RWPE2 (cell line): Measurements from ENCODE around the gene LIN7A.
A peak's percentile ranks its signal among the peaks of the same experiment; 100 is the strongest.

Experiments
- ATAC-seq: fragments of 200-7000 bp; cut with Tn5 transposase; 3 replicates; pipeline ENCODE4 v1.9.1; 2021; ENCODE audit warnings: low read depth
- DNase-seq: peaks from one replicate; pipeline ENCODE4 v3.0.0-alpha.2; 2020; ENCODE audit warnings: low spot score
- H3K27ac ChIP-seq: fragments of 450-650 bp; 2 replicates; pipeline ENCODE4 v1.5.1; 2017; ENCODE audit warnings: mild to moderate bottlenecking; ENCODE audit not compliant: poor library complexity, severe bottlenecking
- H3K27me3 ChIP-seq: fragments of 250-450 bp; sonication (Bioruptor Pico); 2 replicates; pipeline ENCODE4 v1.5.1; 2021; ENCODE audit warnings: mild to moderate bottlenecking, moderate library complexity; ENCODE audit not compliant: insufficient read depth, poor library complexity, severe bottlenecking
- H3K36me3 ChIP-seq: fragments of 250-450 bp; sonication (Bioruptor Pico); 2 replicates; pipeline ENCODE4 v1.5.1; 2020; ENCODE audit warnings: low read depth, mild to moderate bottlenecking, moderate library complexity
- H3K4me1 ChIP-seq: fragments of 250-450 bp; sonication (Bioruptor Pico); 2 replicates; pipeline ENCODE4 v1.5.1; 2021; ENCODE audit warnings: mild to moderate bottlenecking, moderate library complexity; ENCODE audit not compliant: insufficient read depth, poor library complexity, severe bottlenecking
- H3K4me3 ChIP-seq: fragments of 250-450 bp; sonication (Bioruptor Pico); 2 replicates; pipeline ENCODE4 v1.5.1; 2021; ENCODE audit warnings: mild to moderate bottlenecking, moderate library complexity; ENCODE audit not compliant: severe bottlenecking
- H3K9me3 ChIP-seq: fragments of 250-450 bp; sonication (Bioruptor Pico); 2 replicates; pipeline ENCODE4 v1.5.1; 2021; ENCODE audit warnings: mild to moderate bottlenecking, moderate library complexity; ENCODE audit not compliant: severe bottlenecking
- CTCF ChIP-seq: fragments of 450-650 bp; IDR thresholded peaks from one replicate; pipeline ENCODE4 v1.5.1; 2017; ENCODE audit warnings: mild to moderate bottlenecking, moderate library complexity; ENCODE audit not compliant: poor library complexity, severe bottlenecking

The LIN7A gene

GRCh38 chr12:80925237-80925636, 12.5 kb downstream of the LIN7A start:
- ATAC-seq (no peak), DNase-seq (no peak)
- Histone ChIP-seq H3K4me1 (no peaks in the 10 kb centered on the region), H3K9me3 (no peaks in the 10 kb centered on the region), H3K27ac (no peak overlapping the region), H3K27me3 (no peaks in the 10 kb centered on the region), H3K36me3 (no peaks in the 10 kb centered on the region), H3K4me3 (no peak overlapping the region)
- no peak for TF ChIP-seq CTCF

GRCh38 chr12:80924437-80924836, 13.3 kb downstream of the LIN7A start:
- H3K27ac ChIP-seq: no peak overlapping the region
- DNase-seq (no peak), ATAC-seq (no peak)
- no peaks in the 10 kb centered on the region for H3K4me1 ChIP-seq
- TF ChIP-seq CTCF: no peak
- H3K4me3 ChIP-seq: no peak overlapping the region
- no peaks in the 10 kb centered on the region for H3K27me3 ChIP-seq
- H3K9me3 ChIP-seq: no peaks in the 10 kb centered on the region
- H3K36me3 ChIP-seq: no peaks in the 10 kb centered on the region

GRCh38 chr12:80920006-80920405, 17.7 kb downstream of the LIN7A start:
- Histone ChIP-seq H3K27ac (no peak overlapping the region), H3K9me3 (no peaks in the 10 kb centered on the region), H3K4me3 (no peak overlapping the region), H3K27me3 (no peaks in the 10 kb centered on the region), H3K4me1 (no peaks in the 10 kb centered on the region), H3K36me3 (no peaks in the 10 kb centered on the region)
- TF ChIP-seq CTCF: no peak
- ATAC-seq (no peak), DNase-seq (no peak)

- DNase-seq (no peak), ATAC-seq (no peak)
- H3K27me3 ChIP-seq: peaks cover 3% of the 10 kb centered on the region
- no peak overlapping the region for H3K27ac ChIP-seq
- H3K9me3 ChIP-seq: no peaks in the 10 kb centered on the region
- peaks cover 2% of the 10 kb centered on the region for H3K4me1 ChIP-seq
- no peak overlapping the region for H3K4me3 ChIP-seq
- TF ChIP-seq CTCF: no peak
- no peaks in the 10 kb centered on the region for H3K36me3 ChIP-seq
Observed at GRCh38 chr12:80917651-80918050, 20.1 kb downstream of the LIN7A start.

- H3K27ac ChIP-seq: no peak overlapping the region
- peaks cover 3% of the 10 kb centered on the region for H3K27me3 ChIP-seq
- H3K4me3 ChIP-seq: no peak overlapping the region
- DNase-seq: no peak
- 0 out of 3 replicates have a peak, but pooled peaks have one; percentile 23 for ATAC-seq
- H3K36me3 ChIP-seq: no peaks in the 10 kb centered on the region
- TF ChIP-seq CTCF: no peak
- H3K9me3 ChIP-seq: no peaks in the 10 kb centered on the region
- H3K4me1 ChIP-seq: peaks cover 2% of the 10 kb centered on the region
Observed at GRCh38 chr12:80912901-80913770, 24.6 kb downstream of the LIN7A start.
